Colon (tissue), 2 donors: ENCODE measurements around the gene ADAMTS9.
"Not testable (repeated sequence)": the region's sequence is repeated elsewhere in the genome, so short reads cannot be mapped to it uniquely, and the experiment has no call there.

Experiments used
- FAIRE-seq: peaks from 2 replicates; lab custom pipeline; 2012; peaks lifted over from hg19 to GRCh38; lab: Jason Lieb, UNC
- donor health status: control.
- donor health status: control.

The ADAMTS9 gene

DNA sequence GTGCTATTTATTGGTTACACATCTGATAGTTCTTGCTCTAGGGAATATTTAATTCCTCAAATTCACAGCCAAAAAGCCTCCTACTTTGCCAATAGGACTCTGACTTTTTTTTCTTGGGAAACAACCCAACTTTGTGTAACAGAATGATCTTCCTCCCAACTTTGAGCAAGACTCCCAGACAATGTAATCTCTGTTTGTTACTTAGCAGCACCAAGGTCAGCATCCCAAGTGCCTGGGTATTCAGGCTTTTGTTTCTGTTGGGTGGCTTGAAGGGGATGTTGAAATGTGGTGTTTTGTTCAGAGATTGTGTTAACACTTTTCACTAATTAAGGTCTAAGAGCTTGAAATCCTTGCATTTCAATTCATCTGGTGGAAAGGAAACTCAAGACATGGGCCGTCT lies 115.8 kb downstream of the ADAMTS9 start:
- no peak for FAIRE-seq

DNA sequence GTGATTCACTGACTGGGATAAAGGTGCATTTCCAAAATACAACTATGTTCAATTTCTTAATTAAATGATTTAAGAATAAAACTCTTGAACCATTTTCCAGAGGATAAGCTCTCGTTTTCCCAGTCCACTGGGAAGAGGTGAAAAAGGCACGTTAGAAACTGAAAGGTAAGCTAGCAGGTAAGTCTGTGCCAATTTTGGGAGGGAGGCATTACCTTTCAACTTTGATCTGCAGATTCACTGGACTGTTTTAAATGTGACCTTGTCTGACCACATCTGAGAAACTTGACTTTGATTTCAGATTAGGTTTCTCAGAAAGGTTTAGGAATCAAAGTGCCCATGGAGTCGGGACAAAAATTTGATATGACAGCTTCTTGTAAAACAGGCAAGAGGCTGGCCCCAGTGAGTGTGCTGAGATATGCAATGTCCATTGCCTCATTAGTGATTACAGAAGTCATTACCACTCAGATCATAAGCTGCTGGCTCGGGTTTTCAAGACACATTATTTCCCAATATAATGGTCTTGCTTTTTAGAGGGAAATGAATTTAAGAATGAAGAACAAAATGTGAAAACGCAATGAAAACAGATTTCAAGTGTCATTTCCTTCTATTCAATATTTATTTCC lies 118.8 kb downstream of the ADAMTS9 start:
- no peak for FAIRE-seq

DNA sequence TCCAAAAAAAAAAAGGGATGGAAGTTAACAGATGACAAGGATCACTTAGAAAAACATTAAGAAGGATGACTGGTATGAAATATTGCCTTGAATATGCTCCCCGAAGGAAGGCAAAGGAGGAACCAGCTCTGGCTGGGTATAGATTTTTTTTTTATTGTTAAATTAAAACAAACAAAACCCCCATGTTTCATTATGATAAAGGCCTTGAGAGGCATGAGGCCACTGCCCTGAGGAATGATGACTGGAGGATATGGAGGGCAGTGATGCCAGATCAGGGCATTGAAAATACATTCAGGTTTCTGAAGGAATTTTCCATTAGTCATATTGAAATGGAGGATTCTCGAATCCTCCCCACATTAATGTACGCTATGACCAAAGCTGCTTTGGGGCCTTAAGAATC lies 120.9 kb downstream of the ADAMTS9 start:
- FAIRE-seq: no peak

DNA sequence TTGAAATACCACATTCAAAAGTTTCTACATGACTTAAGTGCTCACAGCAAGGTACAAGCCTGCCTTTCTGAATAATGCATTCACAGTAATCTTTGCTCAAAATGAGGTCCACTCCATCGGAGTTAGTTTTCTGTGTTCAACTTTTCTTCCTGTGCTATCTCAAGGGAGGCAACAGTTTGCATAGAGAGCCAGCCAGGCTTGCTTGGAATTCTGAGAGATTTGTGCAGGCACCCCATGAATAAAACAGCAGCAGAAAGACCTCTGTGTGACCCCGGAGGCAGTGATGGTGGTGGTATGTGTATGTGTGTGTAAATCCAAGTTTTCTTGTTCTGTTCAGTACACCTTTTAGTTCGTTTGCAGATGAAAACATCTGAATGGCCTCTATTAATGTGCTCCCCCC lies 124.0 kb downstream of the ADAMTS9 start:
- no peak for FAIRE-seq

DNA sequence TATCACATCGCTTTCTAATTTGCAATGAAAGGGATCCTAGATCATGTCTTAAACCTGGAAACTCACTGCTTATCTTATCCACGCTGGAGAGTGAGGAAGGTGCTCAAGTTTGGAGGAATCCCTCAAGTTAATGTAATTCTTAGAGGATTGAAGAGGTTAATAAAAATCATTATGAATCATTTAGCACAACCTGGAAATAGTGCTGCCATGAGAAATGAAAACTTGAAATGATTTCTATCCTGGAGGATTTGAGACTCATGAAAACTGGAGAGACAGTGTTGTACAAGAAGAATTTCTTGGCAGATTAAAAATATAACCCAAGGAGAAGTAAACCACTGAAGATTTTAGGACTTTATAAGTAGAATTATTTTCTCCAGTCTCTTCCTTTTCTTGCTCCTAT lies 125.9 kb downstream of the ADAMTS9 start:
- FAIRE-seq: no peak

DNA sequence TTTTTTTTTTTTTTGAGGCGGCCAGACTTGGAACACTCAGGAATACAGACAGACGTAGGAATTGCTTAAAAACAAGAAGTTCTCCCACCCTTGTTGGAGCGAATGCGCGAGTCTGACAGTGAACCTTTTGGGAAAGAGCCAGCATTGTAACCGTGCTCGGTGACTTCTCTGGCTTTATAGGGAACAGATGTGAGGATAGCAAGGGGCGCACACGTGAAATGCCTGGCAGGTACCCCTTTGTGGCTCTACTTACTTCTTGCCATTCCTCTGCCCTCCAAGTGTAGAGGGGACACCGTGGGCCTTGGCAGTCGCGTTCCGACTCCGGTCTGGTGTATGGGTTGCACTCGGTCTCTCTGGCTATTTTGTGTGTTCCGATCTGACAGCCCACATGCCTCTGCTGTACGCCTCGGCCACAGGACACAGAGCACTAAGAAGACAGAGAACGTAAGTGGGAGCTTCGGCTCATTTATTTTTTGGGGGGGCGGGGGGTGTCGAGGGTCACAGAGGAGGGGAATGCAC lies 126.4 kb downstream of the ADAMTS9 start:
- no peak for FAIRE-seq

DNA sequence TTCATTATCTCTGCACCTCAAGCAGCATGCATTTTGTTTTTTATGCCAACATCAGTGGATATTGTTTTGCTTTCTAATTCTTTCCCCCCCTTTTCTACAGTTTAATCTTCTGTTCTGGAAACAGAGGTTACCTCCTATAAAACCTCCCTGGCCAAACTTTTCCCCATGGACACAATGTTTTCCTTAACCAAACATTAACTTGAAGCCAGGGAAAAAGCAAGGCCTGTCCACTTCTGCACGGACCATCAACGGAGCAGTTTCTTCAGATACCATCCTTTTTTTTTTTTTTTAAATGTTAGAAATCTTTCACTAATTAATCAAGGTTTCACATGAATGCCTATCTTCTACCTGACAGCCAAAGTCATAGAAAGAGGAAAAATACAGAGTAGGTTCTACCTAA lies 127.0 kb downstream of the ADAMTS9 start:
- no peak for FAIRE-seq

DNA sequence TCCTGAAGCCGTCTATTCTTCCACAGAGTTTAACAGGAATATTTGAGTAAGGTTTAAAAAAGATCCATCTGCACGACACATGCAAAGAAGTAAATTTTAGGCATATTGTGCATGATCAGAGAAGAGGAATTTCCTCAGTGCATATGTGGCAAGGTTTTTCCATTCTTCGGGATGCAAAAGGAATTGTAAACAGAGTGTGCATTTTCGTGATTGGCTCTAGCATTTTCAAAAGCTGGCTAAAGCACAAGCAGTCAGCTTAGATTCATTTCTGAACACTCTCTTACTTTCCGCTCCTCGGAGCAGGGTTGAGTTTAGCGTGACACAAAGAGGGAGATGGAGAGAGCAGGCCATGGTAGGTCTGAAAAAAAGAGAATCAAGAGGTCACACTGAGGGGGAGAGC lies 128.2 kb downstream of the ADAMTS9 start:
- FAIRE-seq: no peak

DNA sequence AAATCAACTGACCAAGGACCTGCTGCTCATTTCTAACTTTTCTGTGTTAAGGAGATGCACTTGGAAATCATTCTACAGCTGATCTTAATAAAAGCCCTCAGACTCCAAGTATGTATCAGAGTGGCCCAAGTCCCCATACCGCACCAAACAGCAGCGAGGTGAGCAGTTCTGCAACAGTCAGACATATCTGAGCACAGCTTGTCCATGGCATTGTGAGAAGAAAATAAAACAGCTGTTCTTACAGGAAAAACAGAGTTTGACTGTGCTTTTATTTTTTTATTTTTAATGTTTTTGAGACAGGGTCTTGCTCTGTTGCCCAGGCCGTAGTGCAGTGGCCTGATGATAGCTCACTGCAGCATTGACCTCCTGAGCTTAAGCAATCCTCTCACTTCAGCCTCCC lies 131.8 kb downstream of the ADAMTS9 start:
- no peak for FAIRE-seq

DNA sequence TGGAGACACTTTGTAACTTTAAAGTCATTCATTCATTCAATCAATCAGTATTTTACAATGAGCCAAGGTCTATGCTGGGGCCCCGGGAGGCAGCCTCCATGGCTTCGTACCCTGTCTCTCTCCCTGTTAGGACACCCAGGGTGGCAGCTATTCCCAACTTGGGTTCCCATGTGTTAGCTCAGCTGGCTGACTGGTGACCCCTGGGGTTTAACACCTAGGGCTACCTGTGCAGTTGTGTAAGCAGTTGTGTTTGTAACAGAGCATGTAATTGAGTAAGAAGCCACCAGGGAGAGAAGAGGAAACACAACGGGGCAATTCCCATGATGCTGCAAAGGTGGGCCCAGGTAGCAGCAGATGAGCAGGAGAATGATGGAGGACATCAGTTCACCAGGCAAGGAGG lies 132.4 kb downstream of the ADAMTS9 start:
- FAIRE-seq: no peak

DNA sequence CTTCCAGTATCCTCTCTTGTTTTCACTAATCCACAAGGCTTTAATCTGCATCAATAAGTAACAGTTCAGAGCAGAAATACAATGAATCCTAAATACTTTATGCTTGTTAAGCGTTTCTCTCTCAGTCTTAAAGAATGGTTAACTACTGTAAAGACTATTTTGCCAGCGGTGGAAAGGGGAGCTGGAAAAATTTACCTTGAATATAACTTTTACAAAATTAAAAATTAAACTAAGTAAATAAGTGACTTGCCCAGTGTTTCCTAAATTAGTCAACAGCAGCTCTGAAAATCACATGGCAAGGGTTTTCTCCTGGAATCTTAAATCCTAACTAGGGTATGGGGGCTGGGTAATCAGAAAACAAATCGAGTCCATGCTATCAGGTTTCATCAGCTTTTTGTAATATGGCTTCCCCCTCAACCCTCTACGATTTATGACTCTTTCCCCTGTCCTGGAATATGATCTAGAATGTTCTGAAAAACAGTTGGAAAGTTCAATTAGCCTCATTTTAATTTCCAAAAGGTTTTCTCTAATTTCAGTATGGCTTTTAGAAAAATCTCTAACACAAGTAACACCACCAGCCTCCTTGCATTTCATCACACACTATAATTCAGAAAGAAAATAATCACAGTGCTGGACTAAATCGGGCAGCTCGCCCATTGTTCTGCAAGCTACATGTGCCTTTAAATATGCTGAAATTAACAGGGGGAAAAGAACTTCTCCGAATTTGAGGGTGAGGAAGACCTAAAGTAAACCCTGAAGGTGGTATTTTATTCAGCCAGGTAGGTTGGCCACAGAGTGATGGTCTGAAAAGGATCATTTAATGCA lies 133.5 kb downstream of the ADAMTS9 start:
- FAIRE-seq: no peak

DNA sequence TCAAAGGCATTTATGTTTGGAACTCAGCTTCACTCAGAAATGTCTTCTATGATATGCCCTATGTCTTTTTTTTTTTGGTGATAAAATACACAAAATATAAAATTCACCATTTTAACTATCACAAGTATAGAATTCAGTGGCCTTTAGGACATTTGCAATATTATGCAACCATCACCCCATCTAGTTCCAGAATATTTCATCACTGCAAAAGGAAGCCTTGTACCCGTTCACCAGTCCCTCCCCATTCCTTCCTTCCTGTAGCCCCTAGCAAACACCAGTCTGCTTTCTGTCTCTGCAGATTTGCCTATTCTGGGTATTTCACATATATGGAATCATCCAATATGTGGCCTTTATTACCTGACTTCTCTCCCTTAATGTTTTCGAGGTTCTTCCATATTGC lies 134.8 kb downstream of the ADAMTS9 start:
- FAIRE-seq: no peak

DNA sequence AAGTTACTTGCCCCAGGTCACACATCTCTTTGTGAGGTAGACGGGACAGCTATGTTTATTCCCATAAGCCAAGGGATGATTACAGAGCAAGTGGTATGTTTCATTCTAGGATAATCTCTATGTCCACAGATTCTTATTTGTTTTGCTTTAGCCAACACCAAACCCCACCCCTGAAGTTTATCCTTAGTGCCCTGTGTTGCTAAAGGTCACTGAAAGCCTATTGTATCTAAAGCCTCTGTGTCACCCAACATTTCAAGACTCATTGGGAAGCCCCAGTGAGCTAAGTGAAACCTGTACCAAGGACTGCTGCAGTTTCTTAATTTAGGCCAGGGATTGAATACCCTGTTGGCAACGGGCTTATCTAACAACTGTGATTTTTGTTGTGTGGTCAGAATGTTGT lies 135.6 kb downstream of the ADAMTS9 start:
- FAIRE-seq: no peak

DNA sequence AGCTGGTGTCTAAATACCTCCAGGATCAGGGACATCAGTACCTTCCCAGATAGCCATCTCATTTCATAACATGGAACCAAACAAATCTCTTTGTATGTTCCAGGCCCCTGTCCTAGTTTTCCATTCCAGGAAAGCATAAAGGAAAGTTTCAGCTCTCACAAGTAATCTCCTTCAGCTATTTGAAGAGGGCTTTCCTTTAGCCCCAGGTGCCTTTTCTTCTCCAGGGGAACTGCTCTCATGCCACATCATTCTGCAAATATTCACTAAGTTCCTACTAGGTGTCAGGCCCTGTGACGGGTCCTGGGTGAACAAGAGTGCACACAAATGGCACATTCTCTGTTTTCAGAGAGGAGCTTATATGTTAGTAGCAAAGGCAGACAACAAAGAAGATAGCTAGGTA lies 136.1 kb downstream of the ADAMTS9 start:
- FAIRE-seq: no peak

DNA sequence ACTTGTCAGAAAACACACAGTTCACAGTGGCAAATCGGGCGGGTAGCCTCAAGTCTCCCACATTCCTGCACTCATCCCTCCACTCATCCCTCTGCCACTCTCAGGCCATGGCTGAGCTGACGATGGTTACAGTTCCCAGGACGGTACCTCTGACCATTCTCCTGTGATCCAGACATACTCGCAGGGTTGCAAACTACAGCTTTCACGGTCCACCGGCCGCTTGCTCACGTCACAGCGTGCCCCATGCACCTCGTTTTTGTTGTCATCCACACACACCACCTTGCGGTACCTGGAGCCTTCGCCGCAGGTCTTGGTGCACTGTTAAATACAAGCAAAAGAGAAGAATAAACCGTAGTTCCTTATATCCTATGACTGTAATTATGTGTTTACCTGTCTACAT lies 137.1 kb downstream of the ADAMTS9 start:
- FAIRE-seq: no peak

DNA sequence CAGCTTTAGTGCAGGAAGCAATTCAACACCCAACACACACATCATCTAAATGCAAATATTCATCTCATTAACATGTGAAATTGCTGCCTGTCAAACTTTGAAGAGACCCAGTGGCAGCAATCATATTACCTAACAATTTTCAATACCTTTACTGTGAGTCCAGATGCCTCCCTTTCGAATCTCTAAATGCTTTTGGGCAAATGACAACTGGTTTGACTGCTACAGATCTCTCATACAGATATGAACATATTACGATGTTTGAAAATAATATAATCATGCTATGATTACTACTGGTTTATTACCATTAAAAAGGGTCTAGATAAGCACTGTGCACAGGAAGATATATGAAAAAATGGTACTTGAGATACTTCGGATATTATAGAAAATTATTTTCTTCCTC lies 137.9 kb downstream of the ADAMTS9 start:
- no peak for FAIRE-seq

DNA sequence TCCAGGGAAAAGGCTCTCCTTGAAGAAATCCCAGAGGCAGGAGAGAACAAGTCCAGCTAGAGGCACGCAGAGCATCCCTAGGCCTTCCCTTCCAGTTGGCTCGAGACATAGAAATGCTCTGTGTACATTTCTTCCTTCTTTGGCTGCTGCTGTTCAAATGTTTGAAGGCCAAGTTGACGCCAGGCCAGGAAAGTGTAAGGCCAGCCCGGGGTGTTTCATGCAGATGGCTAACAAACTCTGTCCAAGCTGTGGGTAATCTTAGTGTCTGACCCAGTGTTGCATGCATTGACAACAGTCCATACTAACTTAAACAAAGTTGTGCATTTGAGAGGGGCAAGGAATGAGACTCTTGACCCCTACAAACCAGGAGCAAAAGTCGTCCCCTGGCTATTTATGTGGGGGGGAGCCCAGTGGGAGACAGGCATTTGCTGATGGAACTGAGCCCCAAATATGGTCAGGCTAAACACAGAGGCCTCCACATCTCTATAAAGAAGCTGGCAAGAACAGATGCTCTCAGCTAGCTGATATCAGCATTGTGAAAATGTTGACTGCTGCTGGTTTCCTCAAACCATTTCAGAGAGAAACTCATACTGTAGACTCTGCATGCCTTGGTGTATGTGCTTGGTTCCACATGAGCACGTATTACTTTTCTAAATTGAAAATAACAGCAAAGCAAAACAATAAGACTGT lies 139.5 kb downstream of the ADAMTS9 start:
- no peak for FAIRE-seq

DNA sequence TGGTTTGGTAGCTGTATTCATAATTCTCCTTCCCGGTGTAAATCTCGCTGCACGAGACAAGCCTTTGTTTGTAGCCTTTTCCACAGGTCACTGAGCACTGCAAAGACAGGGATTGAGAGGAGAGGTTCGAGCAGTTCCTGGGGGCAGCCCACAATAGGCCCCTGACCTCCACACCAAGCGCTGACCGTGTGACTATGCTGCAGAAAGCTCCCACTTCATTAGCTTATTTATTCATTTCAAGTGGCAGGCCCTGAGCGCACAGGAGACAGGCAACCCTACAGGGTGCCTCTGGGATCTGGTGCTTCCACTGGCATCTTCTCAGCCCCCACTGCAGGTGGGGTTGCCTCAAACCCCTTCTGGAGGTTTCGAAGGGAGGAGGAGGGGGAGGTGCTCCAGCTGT lies 140.9 kb downstream of the ADAMTS9 start:
- no peak for FAIRE-seq

DNA sequence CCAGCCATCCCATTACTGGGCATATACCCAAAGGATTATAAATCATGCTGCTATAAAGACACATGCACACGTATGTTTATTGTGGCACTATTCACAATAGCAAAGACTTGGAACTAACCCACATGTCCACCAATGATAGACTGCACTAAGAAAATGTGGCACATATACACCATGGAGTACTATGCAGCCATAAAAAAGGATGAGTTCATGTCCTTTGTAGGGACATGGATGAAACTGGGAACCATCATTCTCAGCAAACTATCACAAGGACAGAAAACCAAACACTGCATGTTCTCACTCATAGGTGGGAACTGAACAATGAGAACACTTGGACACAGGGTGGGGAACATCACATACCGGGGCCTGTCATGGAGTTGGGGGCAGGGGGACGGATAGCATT lies 142.6 kb downstream of the ADAMTS9 start:
- FAIRE-seq: not testable (repeated sequence)

DNA sequence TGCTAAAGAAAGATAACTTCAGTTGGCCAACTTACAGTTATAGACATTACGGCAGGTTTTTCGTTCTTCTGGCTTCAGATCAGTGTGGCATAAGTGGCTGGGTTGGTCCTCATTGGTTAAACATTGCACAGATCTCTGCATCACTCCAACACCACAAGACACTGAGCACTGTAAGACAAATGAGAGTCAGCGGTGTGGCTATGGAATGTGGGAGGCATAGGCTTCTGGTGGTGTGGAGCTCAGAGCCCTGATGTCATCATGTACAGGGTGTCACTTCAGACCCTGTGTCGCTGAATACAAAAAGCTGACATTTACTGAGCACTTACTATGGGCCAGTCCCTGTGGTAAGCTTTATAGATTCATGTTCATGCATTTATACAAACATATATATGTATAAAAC lies 146.0 kb downstream of the ADAMTS9 start:
- FAIRE-seq: no peak

DNA sequence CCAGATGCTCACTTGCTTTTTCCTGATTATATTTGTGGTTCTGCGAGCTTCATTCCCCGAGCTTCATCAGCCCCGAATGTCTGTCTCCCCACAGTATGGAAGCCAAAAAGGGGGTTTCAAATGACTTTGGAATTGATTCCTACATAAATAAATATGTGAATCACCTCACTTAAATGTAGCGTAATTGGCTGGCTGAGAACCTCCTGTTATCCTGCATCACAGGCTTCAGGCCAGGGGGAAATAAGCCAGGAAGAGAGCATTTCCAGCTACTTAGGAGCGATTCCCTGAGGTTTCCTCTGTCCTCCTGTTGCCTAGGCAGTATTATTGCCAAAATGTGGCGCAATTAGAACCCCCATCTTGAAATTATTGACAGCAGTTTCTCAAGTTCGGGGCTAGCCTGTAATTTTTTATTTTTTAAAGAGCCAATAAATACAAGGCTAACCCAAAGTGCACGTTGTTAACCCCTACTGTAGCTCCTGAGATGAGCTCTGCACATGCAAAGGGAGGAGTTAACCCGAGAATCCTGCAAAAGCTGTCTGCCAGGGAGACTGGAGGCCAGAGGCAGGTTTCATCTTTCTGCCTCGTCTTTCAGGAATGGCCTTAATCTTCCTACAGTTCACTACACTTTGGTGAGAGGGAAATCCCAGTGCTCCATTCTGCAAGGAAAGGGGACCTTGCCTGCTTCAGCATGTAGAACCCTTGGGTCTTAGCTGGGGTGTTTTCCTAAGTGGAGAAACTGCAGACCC lies 148.2 kb downstream of the ADAMTS9 start:
- FAIRE-seq: no peak

DNA sequence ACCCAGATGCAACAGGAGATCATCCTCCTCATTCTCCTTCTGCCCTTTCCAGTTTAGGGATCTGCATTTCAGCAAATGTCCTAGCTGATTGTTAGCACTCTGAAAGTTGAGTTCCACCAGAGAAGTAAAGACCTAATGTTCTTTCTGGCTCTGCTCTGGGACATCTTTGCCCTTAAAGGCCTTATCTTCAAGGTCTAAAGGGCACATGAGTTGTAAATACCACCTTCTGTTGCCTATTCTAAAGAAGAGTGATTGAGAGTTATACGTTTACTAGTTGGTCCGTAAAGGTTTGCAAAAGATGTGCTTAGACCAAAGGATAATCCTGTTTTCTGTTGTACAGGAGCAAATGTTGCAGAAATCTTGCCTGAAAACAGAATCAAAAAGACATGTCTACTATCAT lies 151.6 kb downstream of the ADAMTS9 start:
- FAIRE-seq: no peak
